GM19025 (cell line): Measurements from ENCODE around the gene S100P.

Source experiments
- ATAC-seq: cut with Tn5 transposase; IDR thresholded peaks from one replicate; pipeline ENCODE4 v1.9.1; 2021; ENCODE audit warnings: mild to moderate bottlenecking, low read depth, moderate library complexity; ENCODE audit not compliant: unreplicated experiment

The S100P gene

GRCh38 chr4:6742989-6743388, 49.3 kb downstream of the S100P start:
- no peak for ATAC-seq
